WERI-Rb-1 (cell line): ENCODE results near the gene VRK1.

Source experiments
- DNase-seq: peaks from one replicate; pipeline ENCODE4 v3.0.0-alpha.2; 2020
- H3K27ac ChIP-seq: fragments of 250-450 bp; sonication (Bioruptor Pico); 2 replicates; pipeline ENCODE4 v1.5.1; 2020; ENCODE audit warnings: mild to moderate bottlenecking, moderate library complexity
- H3K27me3 ChIP-seq: fragments of 250-450 bp; sonication (Bioruptor Pico); 2 replicates; pipeline ENCODE4 v1.5.1; 2021; ENCODE audit warnings: mild to moderate bottlenecking, low read depth, moderate library complexity; ENCODE audit not compliant: insufficient read depth, severe bottlenecking
- H3K36me3 ChIP-seq: fragments of 250-450 bp; sonication (Bioruptor Pico); 2 replicates; pipeline ENCODE4 v1.5.1; 2020; ENCODE audit warnings: mild to moderate bottlenecking, moderate library complexity
- H3K4me3 ChIP-seq: 2 replicates; pipeline ENCODE4 v1.5.1; 2011; ENCODE audit warnings: low read depth, mild to moderate bottlenecking, control low read depth, low read length
- H3K9me3 ChIP-seq: fragments of 250-450 bp; sonication (Bioruptor Pico); 2 replicates; pipeline ENCODE4 v1.5.1; 2021; ENCODE audit warnings: mild to moderate bottlenecking, moderate library complexity; ENCODE audit not compliant: severe bottlenecking
- CTCF ChIP-seq: IDR thresholded peaks from 2 replicates; pipeline ENCODE4 v1.5.1; 2011; ENCODE audit warnings: low read depth, mild to moderate bottlenecking, control low read depth, inconsistent platforms, low read length

The VRK1 gene

DNA sequence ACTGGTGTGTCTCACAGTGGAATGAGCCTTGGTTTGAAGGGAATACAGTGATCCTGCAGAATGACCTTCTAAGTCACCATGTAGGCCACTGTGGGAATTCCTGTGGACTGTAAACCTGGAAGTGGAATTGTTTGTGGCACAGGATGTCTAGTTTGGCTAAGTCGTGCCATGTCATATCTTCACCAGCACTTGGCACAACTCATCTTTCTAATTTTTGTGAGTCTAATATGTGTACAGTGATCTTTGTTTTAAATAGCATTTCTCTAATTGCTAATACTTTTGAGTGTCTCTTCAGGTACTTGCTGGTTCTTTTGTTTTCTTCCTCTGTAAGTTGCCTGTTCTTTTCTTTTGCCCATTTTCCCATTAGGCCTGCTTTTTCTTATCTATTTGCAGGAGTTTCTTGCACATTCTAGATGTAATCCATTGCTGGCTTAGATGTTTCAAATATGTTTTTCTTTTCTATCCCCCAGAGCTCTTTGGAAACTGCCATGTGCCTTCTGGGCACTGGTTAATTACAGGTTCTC, 112.7 kb downstream of the VRK1 start:
- Histone ChIP-seq H3K27me3 (no peaks in the 10 kb centered on the region), H3K27ac (no peak overlapping the region), H3K9me3 (peaks cover 9% of the 10 kb centered on the region), H3K4me3 (no peak overlapping the region), H3K36me3 (no peaks in the 10 kb centered on the region)
- no peak for TF ChIP-seq CTCF
- no peak for DNase-seq

DNA sequence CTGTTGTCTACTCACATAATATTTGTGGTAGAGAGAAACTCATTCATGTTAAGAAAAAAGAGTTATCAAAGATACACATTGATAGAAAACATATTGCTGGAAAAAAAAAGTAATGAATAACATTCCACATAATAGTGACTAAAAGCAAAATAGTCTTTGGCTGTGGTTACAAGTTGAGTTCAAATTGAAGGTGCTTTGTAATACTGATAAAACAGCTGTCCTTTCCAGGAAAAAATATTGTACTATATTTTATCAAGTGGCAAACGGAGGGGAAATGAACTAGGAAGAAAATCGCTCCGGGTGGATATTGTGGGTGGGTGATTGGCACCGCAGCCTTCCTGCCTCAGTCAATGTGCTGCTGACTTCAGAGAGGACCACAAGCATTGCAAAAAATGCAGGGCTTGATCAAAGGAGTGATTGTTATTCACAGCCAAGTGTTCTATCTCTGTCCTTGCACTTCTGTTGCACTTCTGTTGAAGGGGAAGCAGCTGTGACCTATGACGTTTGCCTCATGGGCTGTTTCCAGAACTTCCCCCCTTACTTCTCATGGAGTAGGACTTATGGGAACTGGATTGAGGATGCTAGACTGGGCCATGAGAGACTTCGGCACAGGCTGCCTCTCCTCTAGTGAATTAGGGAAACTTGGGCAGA, 114.4 kb downstream of the VRK1 start:
- Histone ChIP-seq H3K9me3 (peaks cover 11% of the 10 kb centered on the region), H3K4me3 (no peak overlapping the region), H3K27ac (no peak overlapping the region), H3K27me3 (no peaks in the 10 kb centered on the region), H3K36me3 (no peaks in the 10 kb centered on the region)
- DNase-seq: no peak
- no peak for TF ChIP-seq CTCF

GRCh38 chr14:96914571-96915128, 117.5 kb downstream of the VRK1 start:
- no peaks in the 10 kb centered on the region for H3K27me3 ChIP-seq
- no peak overlapping the region for H3K4me3 ChIP-seq
- H3K36me3 ChIP-seq: no peaks in the 10 kb centered on the region
- TF ChIP-seq CTCF: no peak
- no peak overlapping the region for H3K27ac ChIP-seq
- peaks cover 21% of the 10 kb centered on the region for H3K9me3 ChIP-seq
- no peak for DNase-seq

DNA sequence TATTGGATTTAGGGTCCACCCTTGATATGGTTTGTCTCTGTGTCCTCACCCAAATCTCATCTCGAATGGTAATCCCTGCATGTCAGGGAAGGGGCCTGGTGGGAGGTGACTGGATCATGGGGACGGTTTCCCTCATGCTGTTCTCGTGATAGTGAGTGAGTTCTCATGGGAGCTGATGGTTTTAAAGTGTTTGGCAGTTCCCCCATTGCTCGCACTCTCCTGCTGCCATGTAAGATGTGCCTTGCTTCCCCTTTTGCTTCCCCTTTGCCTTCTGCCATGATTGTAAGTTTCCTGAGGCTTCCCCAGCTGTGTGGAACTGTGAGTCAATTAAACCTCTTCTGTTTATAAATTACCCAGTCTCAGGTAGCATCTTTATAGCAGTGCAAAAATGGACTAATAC, 118.3 kb downstream of the VRK1 start:
- Histone ChIP-seq H3K4me3 (no peak overlapping the region), H3K27ac (no peak overlapping the region), H3K27me3 (no peaks in the 10 kb centered on the region), H3K36me3 (no peaks in the 10 kb centered on the region), H3K9me3 (peaks cover 15% of the 10 kb centered on the region)
- TF ChIP-seq CTCF: no peak
- DNase-seq: no peak

DNA sequence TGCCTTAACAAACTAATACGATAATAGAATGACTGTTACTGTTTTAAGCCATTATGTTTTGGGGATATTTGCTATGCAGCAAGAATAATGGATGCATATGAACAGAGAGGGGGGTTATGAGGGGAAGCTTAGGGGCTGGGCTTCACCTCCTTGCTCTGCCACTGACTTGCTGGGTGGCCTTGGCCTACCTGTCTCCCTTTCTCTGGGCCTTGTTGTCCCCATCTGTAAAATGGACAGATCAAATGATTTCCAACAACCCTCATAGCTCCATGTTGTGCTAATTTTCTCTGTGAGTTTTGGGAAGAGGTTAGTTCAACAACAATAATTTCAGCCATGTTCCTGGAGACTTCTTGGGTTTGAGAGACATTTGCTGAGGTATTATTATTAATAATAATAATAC, 119.6 kb downstream of the VRK1 start:
- no peak for TF ChIP-seq CTCF
- H3K27me3 ChIP-seq: no peaks in the 10 kb centered on the region
- peaks cover 22% of the 10 kb centered on the region for H3K9me3 ChIP-seq
- H3K4me3 ChIP-seq: no peak overlapping the region
- no peaks in the 10 kb centered on the region for H3K36me3 ChIP-seq
- no peak for DNase-seq
- peak overlapping the region; percentile 75 for H3K27ac ChIP-seq
